GM23338 (cell line): ENCODE results near the gene TFEB. TPM values are rescaled to one million over a fixed set of nuclear protein-coding genes. Genes with fewer than 3 reads are reported as not detected.

Experiments used
- ATAC-seq: fragments of 200-7000 bp; cut with Tn5 transposase; 3 replicates; pipeline ENCODE4 v1.9.1; 2020
- DNase-seq: peaks from one replicate; pipeline ENCODE4 v3.0.0-alpha.2; 2015; ENCODE audit warnings: low spot score
- H2AFZ ChIP-seq: fragments of 200-600 bp; sonication (generic); 2 replicates; pipeline ENCODE4 v1.8.0; 2016; ENCODE audit warnings: antibody characterized with exemption, mild to moderate bottlenecking, moderate library complexity
- H3F3A ChIP-seq: fragments of 200-600 bp; sonication (generic); replicated peaks from 2 replicates; pipeline ENCODE4 v1.8.0; 2017; ENCODE audit warnings: antibody characterized with exemption, mixed run types, low read depth
- H3K27ac ChIP-seq: fragments of 200-600 bp; sonication (generic); 2 replicates; pipeline ENCODE4 v1.6.1; 2016; ENCODE audit warnings: low read depth
- H3K27me3 ChIP-seq: fragments of 200-600 bp; sonication (generic); 2 replicates; pipeline ENCODE4 v1.8.0; 2016; ENCODE audit warnings: mild to moderate bottlenecking, mixed run types, moderate library complexity; ENCODE audit not compliant: insufficient read depth
- H3K36me3 ChIP-seq: fragments of 200-600 bp; sonication (generic); 2 replicates; pipeline ENCODE4 v1.8.0; 2016; ENCODE audit warnings: mild to moderate bottlenecking; ENCODE audit not compliant: insufficient read depth
- H3K4me1 ChIP-seq: fragments of 200-600 bp; sonication (generic); 2 replicates; pipeline ENCODE4 v1.8.0; 2016; ENCODE audit warnings: mild to moderate bottlenecking, moderate library complexity; ENCODE audit not compliant: insufficient read depth
- H3K4me2 ChIP-seq: fragments of 200-600 bp; sonication (generic); 2 replicates; pipeline ENCODE4 v1.7.1; 2017; ENCODE audit warnings: mixed run types
- H3K4me3 ChIP-seq: fragments of 200-600 bp; sonication (generic); 2 replicates; pipeline ENCODE4 v1.6.1; 2016; ENCODE audit warnings: mixed run types
- H3K79me2 ChIP-seq: fragments of 200-600 bp; sonication (generic); replicated peaks from 2 replicates; pipeline ENCODE4 v1.8.0; 2017; ENCODE audit warnings: mild to moderate bottlenecking; ENCODE audit not compliant: insufficient read depth
- H3K9me2 ChIP-seq: fragments of 200-600 bp; sonication (generic); 2 replicates; pipeline ENCODE4 v1.8.0; 2017; ENCODE audit not compliant: insufficient read depth
- H4K20me1 ChIP-seq: fragments of 200-600 bp; sonication (generic); replicated peaks from 2 replicates; pipeline ENCODE4 v1.8.0; 2017; ENCODE audit warnings: mild to moderate bottlenecking; ENCODE audit not compliant: insufficient read depth
- H3K27ac Mint-ChIP-seq: 2 replicates; pipeline ENCODE4 v1.8.0; 2020; ENCODE audit warnings: inconsistent platforms, mild to moderate bottlenecking, moderate library complexity, mixed read lengths
- H3K27me3 Mint-ChIP-seq: 3 replicates; pipeline ENCODE4 v1.8.0; 2022; ENCODE audit warnings: low read depth, mild to moderate bottlenecking, moderate library complexity, mixed read lengths, inconsistent platforms; ENCODE audit not compliant: insufficient read depth, poor library complexity
- H3K36me3 Mint-ChIP-seq: 3 replicates; pipeline ENCODE4 v1.8.0; 2021; ENCODE audit warnings: low read depth, mild to moderate bottlenecking, inconsistent platforms, moderate library complexity, mixed read lengths
- H3K4me1 Mint-ChIP-seq: 3 replicates; pipeline ENCODE4 v1.8.0; 2020; ENCODE audit warnings: mild to moderate bottlenecking, inconsistent platforms, mixed read lengths
- H3K4me3 Mint-ChIP-seq: 3 replicates; pipeline ENCODE4 v1.8.0; 2021; ENCODE audit warnings: moderate library complexity, mild to moderate bottlenecking, inconsistent platforms, mixed read lengths
- H3K9me3 Mint-ChIP-seq: 3 replicates; pipeline ENCODE4 v1.8.0; 2020; ENCODE audit warnings: moderate library complexity, mild to moderate bottlenecking, inconsistent platforms, mixed read lengths
- CREB1 ChIP-seq: fragments of 250-450 bp; sonication (Bioruptor Pico); IDR thresholded peaks from 2 replicates; pipeline ENCODE4 v1.5.0; 2020; ENCODE audit warnings: low read depth, mild to moderate bottlenecking, moderate library complexity
- CTCF ChIP-seq, 2 experiments: fragments of 200-600 bp in 1 of 2; sonication (generic) in 1 of 2; conservative IDR thresholded peaks; 2 replicates each; pipeline versions ENCODE4 v1.5.1 to v1.6.1; 2016 to 2017; ENCODE audit warnings: antibody characterized with exemption in 2 of 2, low read depth in 2 of 2, mild to moderate bottlenecking in 2 of 2, moderate library complexity in 1 of 2
- ETS1 ChIP-seq: IDR thresholded peaks from 2 replicates; pipeline ENCODE4 v1.6.1; 2016; ENCODE audit warnings: antibody characterized with exemption
- EZH2 ChIP-seq: fragments of 200-600 bp; sonication (generic); IDR thresholded peaks from one replicate; pipeline ENCODE4 v1.8.0; 2017; ENCODE audit warnings: antibody characterized with exemption, mild to moderate bottlenecking, low read depth; ENCODE audit not compliant: unreplicated experiment
- EZH2phosphoT487 ChIP-seq: fragments of 200-600 bp; sonication (generic); IDR thresholded peaks from one replicate; pipeline ENCODE4 v1.8.1; 2018; ENCODE audit warnings: antibody characterized with exemption; ENCODE audit not compliant: unreplicated experiment
- JUNB ChIP-seq: IDR thresholded peaks from one replicate; pipeline ENCODE4 v1.6.1; 2016; ENCODE audit warnings: antibody characterized with exemption; ENCODE audit not compliant: unreplicated experiment
- NANOG ChIP-seq: IDR thresholded peaks from 2 replicates; pipeline ENCODE4 v1.6.1; 2016; ENCODE audit warnings: antibody characterized with exemption, borderline replicate concordance
- POLR2AphosphoS5 ChIP-seq: IDR thresholded peaks from 2 replicates; pipeline ENCODE4 v1.6.1; 2016; ENCODE audit warnings: antibody characterized with exemption, low read depth
- REST ChIP-seq: IDR thresholded peaks from one replicate; pipeline ENCODE4 v1.6.1; 2018; ENCODE audit warnings: antibody characterized with exemption; ENCODE audit not compliant: unreplicated experiment
- STAT1 ChIP-seq: IDR thresholded peaks from one replicate; pipeline ENCODE4 v1.6.1; 2016; ENCODE audit warnings: antibody characterized with exemption; ENCODE audit not compliant: unreplicated experiment
- ZNF114 ChIP-seq: fragments of 250-450 bp; sonication (Bioruptor Pico); IDR thresholded peaks from 2 replicates; pipeline ENCODE4 v1.5.0; 2020; ENCODE audit warnings: mild to moderate bottlenecking, moderate library complexity
- ZNF331 ChIP-seq: fragments of 250-450 bp; sonication (Bioruptor Pico); IDR thresholded peaks from 2 replicates; pipeline ENCODE4 v1.5.0; 2020; ENCODE audit warnings: low read depth, mild to moderate bottlenecking, moderate library complexity
- ZNF462 ChIP-seq: fragments of 250-450 bp; sonication (Bioruptor Pico); IDR thresholded peaks from 2 replicates; pipeline ENCODE4 v1.5.0; 2020; ENCODE audit warnings: mild to moderate bottlenecking, moderate library complexity
- polyA plus RNA-seq: library from polyadenylated mRNA; unstranded; fragments of >200 nt; fragmentation: Nextera tagmentation; extraction: Ambion mirVana; gene quantifications from 2 replicates; pipeline ENCODE4 v1.2.1, GENCODE V29; 2016
- total RNA-seq: library from RNA; depleted of rRNA; stranded (reverse); fragments of >200 nt; shearing (Covaris generic); gene quantifications from 2 replicates; pipeline ENCODE4 v1.2.3, GENCODE V29; 2014

TFEB gene
- total and polyA plus RNA-seq, 2 experiments from 2014 or later, result 1.3 to 4.3 TPM

GRCh38 chr6:41774841-41775240 lies 39.4 kb upstream of the TFEB start:
- TF ChIP-seq CREB1 (CRISPR knock-in tag) (no peak), ZNF462 (CRISPR knock-in tag) (no peak), ZNF114 (CRISPR knock-in tag) (no peak), ETS1 (no peak), POLR2AphosphoS5 (no peak), NANOG (no peak), JUNB (no peak), CTCF (conservative IDR thresholded peaks at IDR 0.05; ENCODE audit: low read depth in 2 of 2) (no peak), REST (no peak), ZNF331 (CRISPR knock-in tag) (no peak), EZH2 (no peak), STAT1 (no peak), EZH2phosphoT487 (no peak)
- Histone ChIP-seq H3K4me1 (peaks cover 6% of the 10 kb centered on the region), H3K27me3 (peaks cover 9% of the 10 kb centered on the region; the same call in 1 of the 2 replicates), H2AFZ (no peak overlapping the region), H4K20me1 (no peaks in the 10 kb centered on the region), H3K27ac (no peak overlapping the region), H3K79me2 (0 out of 2 replicates have a peak, but pooled peaks cover 7% of the 10 kb centered on the region), H3K4me2 (no peak overlapping the region), H3K36me3 (no peaks in the 10 kb centered on the region; the same call in 1 of the 2 replicates), H3K9me2 (no peaks in the 10 kb centered on the region), H3F3A (peaks cover 5% of the 10 kb centered on the region; the same call in 1 of the 2 replicates), H3K4me3 (no peak overlapping the region)
- no peak for DNase-seq
- H3K4me1 Mint-ChIP-seq, result peaks cover 6% of the 10 kb centered on the region; the same call in 2 of the 3 replicates
- H3K4me3 Mint-ChIP-seq, result no peak overlapping the region
- peaks cover 15% of the 10 kb centered on the region for H3K27me3 Mint-ChIP-seq
- H3K9me3 Mint-ChIP-seq, result no peaks in the 10 kb centered on the region
- H3K36me3 Mint-ChIP-seq, result peaks cover 24% of the 10 kb centered on the region
- no peak overlapping the region for H3K27ac Mint-ChIP-seq
- ATAC-seq, result no peak
